GM19324 (cell line): ENCODE data around the gene TULP4.
A peak's percentile ranks its signal among the peaks of the same experiment; 100 is the strongest.

ENCODE experiments used
- ATAC-seq: cut with Tn5 transposase; IDR thresholded peaks from one replicate; pipeline ENCODE4 v1.9.1; 2021; ENCODE audit warnings: mild to moderate bottlenecking, moderate library complexity; ENCODE audit not compliant: unreplicated experiment, low FRiP score

TULP4 gene

GRCh38 chr6:158312165-158312564, at the start of gene TULP4:
TULP4 (plus strand) TSS chr6:158312465; CDS start chr6:158314017, 1,552 bp downstream.
- no peak for ATAC-seq

GRCh38 chr6:158262755-158263154, 49.5 kb upstream of the TULP4 start:
- no peak for ATAC-seq

- no peak for ATAC-seq
These were observed 48.1 kb upstream of the TULP4 start for GRCh38 chr6:158264180-158264579.

- ATAC-seq, result no peak
These were observed 46.1 kb upstream of the TULP4 start for GRCh38 chr6:158266131-158266530.

GRCh38 chr6:158268361-158269147, 43.7 kb upstream of the TULP4 start:
- ATAC-seq, result no peak

GRCh38 chr6:158269657-158270056, 42.6 kb upstream of the TULP4 start:
- no peak for ATAC-seq

- ATAC-seq, result no peak
These were observed 41.7 kb upstream of the TULP4 start for GRCh38 chr6:158270389-158271127.

GRCh38 chr6:158272324-158272723, 39.9 kb upstream of the TULP4 start:
- no peak for ATAC-seq

GRCh38 chr6:158278004-158278403, 34.3 kb upstream of the TULP4 start:
- ATAC-seq, result no peak

GRCh38 chr6:158279615-158280014, 32.6 kb upstream of the TULP4 start:
- no peak for ATAC-seq

- no peak for ATAC-seq
These were observed 28.8 kb upstream of the TULP4 start for GRCh38 chr6:158283304-158283980.

- no peak for ATAC-seq
These were observed 28.0 kb upstream of the TULP4 start for GRCh38 chr6:158284007-158284875.

GRCh38 chr6:158284876-158285655, 27.2 kb upstream of the TULP4 start:
- ATAC-seq, result no peak

- no peak for ATAC-seq
These were observed 26.6 kb upstream of the TULP4 start for GRCh38 chr6:158285656-158286021.

- ATAC-seq, result no peak
These were observed 25.9 kb upstream of the TULP4 start for GRCh38 chr6:158286413-158286812.

GRCh38 chr6:158287047-158287446, 25.2 kb upstream of the TULP4 start:
- no peak for ATAC-seq

- peak; percentile 70 for ATAC-seq
These were observed 22.2 kb upstream of the TULP4 start for GRCh38 chr6:158290040-158290439.

- peak; percentile 63 for ATAC-seq
These were observed 21.6 kb upstream of the TULP4 start for GRCh38 chr6:158290659-158291058.

- no peak for ATAC-seq
These were observed 20.2 kb upstream of the TULP4 start for GRCh38 chr6:158292016-158292415.

- peak; percentile 48 for ATAC-seq
These were observed 19.1 kb upstream of the TULP4 start for GRCh38 chr6:158293122-158293521.
